Aorta (tissue), 5 donors: ENCODE results near the gene PRR15L. TPM values are rescaled to one million over a fixed set of nuclear protein-coding genes. Genes with fewer than 3 reads are reported as not detected.

Experiments used
- ATAC-seq: fragments of 200-7000 bp; cut with Tn5 transposase; one replicate; pipeline ENCODE4 v1.9.1; 2022; ENCODE audit warnings: moderate library complexity; ENCODE audit not compliant: low FRiP score
- DNase-seq, 2 donors: peaks; one replicate each; pipeline ENCODE4 v3.0.0-alpha.2; 2020
- H3K27ac ChIP-seq, 2 donors: one replicate each; pipeline ENCODE4 v1.5.1; 2013; ENCODE audit warnings: low read length in 2 of 2, mild to moderate bottlenecking in 2 of 2, moderate library complexity in 2 of 2, control low read depth in 1 of 2, inconsistent platforms in 1 of 2, low read depth in 1 of 2
- H3K27me3 ChIP-seq, 2 donors: one replicate each; pipeline ENCODE4 v1.6.1; 2013; ENCODE audit warnings: control low read depth in 1 of 2, low read length in 1 of 2, mild to moderate bottlenecking in 1 of 2, moderate library complexity in 1 of 2; ENCODE audit not compliant: insufficient read depth in 2 of 2, control insufficient read depth in 1 of 2
- H3K36me3 ChIP-seq, 2 donors: one replicate each; pipeline ENCODE4 v1.6.1; 2013; ENCODE audit warnings: control low read depth in 1 of 2, low read length in 1 of 2, mild to moderate bottlenecking in 1 of 2; ENCODE audit not compliant: insufficient read depth in 2 of 2, control insufficient read depth in 1 of 2
- H3K4me1 ChIP-seq, 2 donors: one replicate each; pipeline ENCODE4 v1.6.1; 2013; ENCODE audit warnings: low read length in 2 of 2, control low read depth in 1 of 2, mild to moderate bottlenecking in 1 of 2, moderate library complexity in 1 of 2; ENCODE audit not compliant: insufficient read depth in 2 of 2, control insufficient read depth in 1 of 2
- H3K4me3 ChIP-seq, 2 donors: one replicate each; pipeline ENCODE4 v1.5.1; 2013; ENCODE audit warnings: low read length in 2 of 2, control low read depth in 1 of 2, mild to moderate bottlenecking in 1 of 2
- H3K9me3 ChIP-seq: one replicate; pipeline ENCODE4 v1.6.1; 2013; ENCODE audit warnings: mild to moderate bottlenecking, low read length; ENCODE audit not compliant: control insufficient read depth
- WGBS, 2 donors: extraction: QIAGEN DNeasy Blood & Tissue Kit; methylation state at CpG; one replicate each; pipeline ENCODE4 v1.1.7; 2013; 5-methylcytosine and 5-hydroxymethylcytosine counted together
- intact Hi-C, 2 donors: fragments of 100-400 bp; cut with DNase I; formaldehyde crosslinking; loops; one replicate each; pipeline versions ENCODE4 v1.14.2 to v1.15.0; 2022
- polyA plus RNA-seq, 2 donors: library from polyadenylated mRNA; stranded (reverse); fragments of 200-250 nt; gene quantifications; one replicate each; pipeline ENCODE4 v1.2.3, GENCODE V29; 2013
- total RNA-seq, 2 donors: library from RNA; stranded (reverse); fragmentation: NEBNext Ultra II Directional; extraction: Animal tissue kit (Norgen Biotek cat#: 25700); gene quantifications; one replicate each; pipeline ENCODE4 v1.2.1, GENCODE V29; 2021
- donor health status: healthy with polysubstance abuse.
- donor health status: Bipolar disorder and iron deficiency.
- donor health status: DM: no; HTN: no; CAD: no.
- donor health status: DM: no; HTN: no; CAD: no.
- donor health status: DM: yes; HTN: yes; CAD: no.

Gene PRR15L
- total and polyA plus RNA-seq, 4 donors: 0.87 to 43.5 TPM; not detected in 2

DNA sequence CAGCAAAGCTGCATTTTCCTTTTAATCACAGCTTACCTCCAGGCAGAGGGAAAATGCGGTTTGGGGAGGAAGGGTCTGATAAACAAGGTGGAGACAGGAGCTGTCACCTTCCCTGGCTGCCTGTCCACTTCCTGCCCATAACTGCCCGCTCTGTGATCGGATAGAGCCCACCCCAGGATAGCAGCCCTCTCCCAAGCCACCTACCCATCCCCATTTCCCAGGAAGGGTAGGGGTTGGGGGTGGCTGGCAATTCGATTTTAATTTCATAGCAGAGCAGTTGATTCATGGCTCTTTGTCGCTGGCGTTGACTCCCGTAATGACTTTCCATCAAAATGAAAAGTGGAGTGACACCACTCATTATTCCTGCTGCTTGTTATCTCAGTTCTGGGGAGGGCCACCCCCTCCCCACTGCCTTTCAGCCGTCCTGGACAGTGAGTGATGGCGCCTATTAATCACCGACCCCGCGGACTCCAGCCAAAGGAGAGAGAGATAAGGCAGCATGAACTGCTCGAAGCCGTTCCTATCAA lies 24.5 kb upstream of the PRR15L start:
- intact Hi-C loops: no loop called here
- H3K4me3 ChIP-seq: no peak overlapping the region
- no peaks in the 10 kb centered on the region for H3K4me1 ChIP-seq
- 54 to 60% methylated on average over 14 of the region's 14 CpGs for WGBS, 2 donors
- no peaks in the 10 kb centered on the region for H3K27me3 ChIP-seq
- no peaks in the 10 kb centered on the region for H3K9me3 ChIP-seq
- no peak overlapping the region for H3K27ac ChIP-seq
- peaks cover 0 to 6% of the 10 kb centered on the region in 2 donors for H3K36me3 ChIP-seq
- DNase-seq: no peak
- no peak for ATAC-seq

DNA sequence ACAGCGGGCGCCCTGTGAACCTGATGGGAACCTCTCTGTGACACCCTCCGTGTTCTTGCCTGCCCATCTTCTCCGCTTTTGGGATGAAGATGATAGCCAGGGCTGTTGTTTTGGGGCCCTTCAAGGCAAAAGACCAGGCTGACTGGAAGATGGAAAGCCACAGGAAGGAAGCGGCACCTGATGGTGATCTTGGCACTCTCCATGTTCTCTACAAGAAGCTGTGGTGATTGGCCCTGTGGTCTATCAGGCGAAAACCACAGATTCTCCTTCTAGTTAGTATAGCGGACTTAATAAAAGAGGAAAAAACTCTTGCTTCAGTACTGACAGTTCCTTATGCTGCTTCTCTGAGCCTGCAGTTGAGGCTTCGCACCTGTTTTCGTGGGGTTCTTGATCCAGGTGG lies 23.8 kb upstream of the PRR15L start:
- Histone ChIP-seq H3K4me1 (no peaks in the 10 kb centered on the region), H3K36me3 (peaks cover 2 to 6% of the 10 kb centered on the region in 2 donors), H3K9me3 (no peaks in the 10 kb centered on the region), H3K4me3 (no peak overlapping the region), H3K27ac (no peak overlapping the region), H3K27me3 (no peaks in the 10 kb centered on the region)
- intact Hi-C loops: no loop called here
- ATAC-seq (no peak), DNase-seq (no peak)
- 94% methylated on average over 9 of the region's 9 CpGs for WGBS, 2 donors

DNA sequence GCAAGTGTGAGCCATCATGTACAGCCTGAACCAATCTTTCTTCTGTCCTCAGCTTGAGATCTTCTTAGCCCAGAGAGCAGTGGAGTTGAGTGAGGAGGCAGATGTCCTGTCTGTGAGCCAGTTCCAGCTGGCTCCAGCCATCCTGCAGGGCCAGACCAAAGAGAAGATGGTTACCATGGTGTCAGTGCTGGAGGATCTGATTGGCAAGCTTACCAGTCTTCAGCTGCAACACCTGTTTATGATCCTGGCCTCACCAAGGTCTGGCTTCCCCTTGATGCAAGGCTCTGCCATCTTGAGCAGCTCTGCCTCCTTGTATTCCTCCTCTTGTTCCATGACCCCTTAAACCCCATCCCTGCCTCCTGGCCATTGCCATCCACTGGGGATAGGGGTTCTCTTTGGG lies 22.9 kb upstream of the PRR15L start:
- ATAC-seq: no peak
- H3K36me3 ChIP-seq: peaks cover 2 to 6% of the 10 kb centered on the region in 2 donors
- H3K9me3 ChIP-seq: no peaks in the 10 kb centered on the region
- H3K27ac ChIP-seq: no peak overlapping the region
- H3K27me3 ChIP-seq: no peaks in the 10 kb centered on the region
- intact Hi-C loops: no loop called here
- H3K4me1 ChIP-seq: no peaks in the 10 kb centered on the region
- DNase-seq: no peak
- no peak overlapping the region for H3K4me3 ChIP-seq

DNA sequence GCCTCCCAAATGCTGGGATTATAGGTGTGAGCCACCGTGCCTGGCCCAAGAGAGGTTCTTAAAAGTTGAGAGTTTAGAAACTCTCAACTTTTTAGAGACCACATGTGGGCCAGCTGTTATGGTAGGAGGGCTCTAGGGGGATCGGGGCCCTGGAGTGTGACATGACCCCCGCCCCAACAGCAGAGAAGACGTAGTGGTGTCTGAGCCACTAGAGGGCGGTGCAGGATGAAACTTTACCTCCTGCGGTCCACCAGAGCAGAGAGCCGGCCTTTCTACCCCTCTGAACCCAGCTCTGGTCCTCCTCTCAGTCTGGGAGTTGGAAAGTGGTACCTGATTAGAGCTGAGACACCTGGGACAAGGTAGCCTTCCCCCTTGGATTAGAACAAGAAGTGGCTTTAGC lies 20.6 kb upstream of the PRR15L start:
- peaks cover 2 to 6% of the 10 kb centered on the region in 2 donors for H3K36me3 ChIP-seq
- DNase-seq (peak; percentile 72 to 79), ATAC-seq (peak; percentile 46)
- no peak overlapping the region for H3K4me3 ChIP-seq
- H3K27me3 ChIP-seq: no peaks in the 10 kb centered on the region
- WGBS, 2 donors: 15 to 18% methylated on average over 7 of the region's 7 CpGs
- H3K4me1 ChIP-seq: no peaks in the 10 kb centered on the region
- intact Hi-C loops: loop anchor here (2.0 to 5.0 kb wide), 2 partner anchors 44 to 152 kb away; no protein-coding TSS in a partner anchor
- no peaks in the 10 kb centered on the region for H3K9me3 ChIP-seq
- H3K27ac ChIP-seq: no peak overlapping the region

DNA sequence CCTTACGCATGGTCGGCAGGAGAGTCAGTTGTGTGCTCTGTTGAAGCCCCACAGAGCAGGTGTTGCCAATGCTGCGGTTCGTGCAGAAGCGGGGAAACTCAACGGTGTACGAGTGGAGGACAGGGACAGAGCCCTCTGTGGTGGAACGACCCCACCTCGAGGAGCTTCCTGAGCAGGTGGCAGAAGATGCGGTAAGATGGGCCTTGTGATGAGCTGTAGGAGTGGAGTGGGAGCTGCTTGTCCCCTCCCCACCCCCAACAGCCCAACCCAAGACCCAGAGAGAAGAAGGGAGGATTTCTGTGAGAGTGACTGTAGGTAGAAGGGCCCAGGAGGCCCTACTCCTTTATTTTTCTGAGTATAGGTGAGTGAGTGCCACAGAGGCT lies 18.1 kb upstream of the PRR15L start:
- no peaks in the 10 kb centered on the region for H3K4me1 ChIP-seq
- no peaks in the 10 kb centered on the region for H3K27me3 ChIP-seq
- no peaks in the 10 kb centered on the region for H3K9me3 ChIP-seq
- H3K4me3 ChIP-seq: no peak overlapping the region
- 92 to 93% methylated on average over 10 of the region's 10 CpGs for WGBS, 2 donors
- H3K36me3 ChIP-seq: peaks cover 2 to 6% of the 10 kb centered on the region in 2 donors
- ATAC-seq (no peak), DNase-seq (no peak)
- H3K27ac ChIP-seq: no peak overlapping the region
- intact Hi-C loops: loop anchor here (2.0 to 5.0 kb wide), 2 partner anchors 43 to 46 kb away; no protein-coding TSS in a partner anchor

DNA sequence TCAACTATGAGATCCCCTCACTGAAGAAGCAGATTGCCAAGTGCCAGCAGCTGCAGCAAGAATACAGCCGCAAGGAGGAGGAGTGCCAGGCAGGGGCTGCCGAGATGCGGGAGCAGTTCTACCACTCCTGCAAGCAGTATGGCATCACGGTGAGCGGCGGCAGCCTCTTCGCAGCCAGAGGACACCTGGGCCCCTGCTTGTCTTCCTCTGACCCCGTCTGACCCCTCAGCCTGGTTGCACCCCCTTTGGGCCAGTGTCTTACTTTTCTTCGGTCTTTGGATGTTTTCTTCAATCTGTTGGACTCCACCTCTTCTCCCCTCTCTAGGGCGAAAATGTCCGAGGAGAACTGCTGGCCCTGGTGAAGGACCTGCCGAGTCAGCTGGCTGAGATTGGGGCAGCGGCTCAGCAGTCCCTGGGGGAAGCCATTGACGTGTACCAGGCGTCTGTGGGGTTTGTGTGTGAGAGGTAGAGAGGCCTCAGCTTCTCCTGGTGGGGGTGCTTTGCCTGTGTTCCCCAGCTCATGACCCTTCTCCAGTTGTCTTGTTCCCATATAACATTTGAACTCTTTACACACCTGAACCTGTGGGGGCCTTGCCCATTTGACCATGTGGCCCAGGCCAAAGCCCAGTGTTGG lies 17.6 kb upstream of the PRR15L start:
- no peak overlapping the region for H3K27ac ChIP-seq
- intact Hi-C loops: loop anchor here in 1 of 2 donors (5.0 kb wide), 1 partner anchor 47 kb away; no protein-coding TSS in a partner anchor
- DNase-seq: no peak
- H3K4me3 ChIP-seq: no peak overlapping the region
- H3K36me3 ChIP-seq: peaks cover 2 to 3% of the 10 kb centered on the region in 2 donors
- H3K9me3 ChIP-seq: no peaks in the 10 kb centered on the region
- no peak for ATAC-seq
- H3K27me3 ChIP-seq: no peaks in the 10 kb centered on the region
- 75 to 78% methylated on average over 15 of the region's 15 CpGs for WGBS, 2 donors
- no peaks in the 10 kb centered on the region for H3K4me1 ChIP-seq

DNA sequence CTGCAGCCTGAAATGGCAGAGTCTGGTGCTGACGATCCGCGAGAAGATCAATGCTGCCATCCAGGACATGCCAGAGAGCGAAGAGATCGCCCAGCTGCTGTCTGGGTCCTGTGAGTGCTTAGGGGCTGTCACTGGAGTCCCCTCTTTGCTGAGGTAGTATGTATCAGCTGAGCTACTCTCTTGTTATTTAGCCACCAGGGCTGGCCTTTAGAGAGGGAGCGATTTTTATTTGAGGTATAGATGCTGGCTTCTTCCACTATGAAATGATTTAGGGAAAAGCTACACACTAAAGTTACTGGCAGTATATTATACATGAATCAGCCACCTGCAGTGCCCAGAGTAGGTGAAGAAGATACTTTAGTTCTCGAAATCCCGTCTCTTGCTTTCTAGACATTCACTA lies 15.9 kb upstream of the PRR15L start:
- no peak overlapping the region for H3K4me3 ChIP-seq
- no peaks in the 10 kb centered on the region for H3K27me3 ChIP-seq
- no peak overlapping the region for H3K27ac ChIP-seq
- H3K36me3 ChIP-seq: peaks cover 0 to 2% of the 10 kb centered on the region in 2 donors
- H3K4me1 ChIP-seq: peaks cover 0 to 3% of the 10 kb centered on the region in 2 donors
- intact Hi-C loops: loop anchor here (5.0 kb wide), 1 partner anchor 131 kb away; the partner anchor contains the start of gene SCRN2 (in 2 of the 2)
- DNase-seq (no peak), ATAC-seq (no peak)
- no peaks in the 10 kb centered on the region for H3K9me3 ChIP-seq
- 89 to 91% methylated on average over 8 of the region's 8 CpGs for WGBS, 2 donors

DNA sequence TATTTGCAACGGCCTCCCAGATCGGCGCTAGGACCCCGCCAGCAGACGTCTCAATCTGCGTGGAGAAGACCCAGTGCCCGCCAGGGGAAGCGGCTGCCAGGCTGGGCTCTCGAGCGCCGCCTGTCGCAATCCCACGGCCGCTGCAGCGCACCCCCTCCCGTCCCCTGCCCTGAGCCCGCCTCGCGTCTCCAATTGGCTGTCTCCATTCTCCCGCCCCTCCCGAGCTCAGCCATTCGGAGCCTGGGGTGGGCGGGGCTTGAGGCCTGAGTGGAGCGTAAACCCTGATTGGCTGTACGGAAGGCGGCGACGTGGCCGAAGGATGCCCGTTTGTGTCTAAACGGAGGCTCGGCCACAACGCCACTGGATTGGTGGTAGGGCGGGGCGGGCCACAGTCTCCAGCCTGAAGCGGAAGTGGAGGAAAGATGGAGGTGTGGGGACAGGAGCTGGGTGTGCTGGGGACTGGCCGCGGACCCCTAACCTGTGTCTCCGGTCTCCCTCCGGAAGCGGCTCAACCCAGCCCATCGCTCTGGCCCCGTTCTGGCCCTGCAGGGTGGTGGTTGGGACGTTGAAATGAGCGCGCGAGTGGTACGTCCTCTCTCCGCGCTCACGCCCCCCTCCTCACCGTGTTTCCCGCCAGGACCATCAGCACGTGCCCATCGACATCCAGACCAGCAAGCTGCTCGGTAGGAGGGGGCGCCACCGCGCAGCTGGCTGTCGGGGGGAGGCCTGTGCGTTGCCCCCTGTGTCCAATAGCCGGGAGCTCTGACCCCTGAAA lies 13.2 kb upstream of the PRR15L start, which contains the start of gene CDK5RAP3:
Gene CDK5RAP3, plus strand, starts transcription at position 389 of the 775 bp plus-strand sequence. Its CDS starts 34 bp downstream, at position 423.
- Histone ChIP-seq H3K27me3 (no peaks in the 10 kb centered on the region), H3K4me1 (peaks cover 0 to 3% of the 10 kb centered on the region in 2 donors), H3K36me3 (no peaks in the 10 kb centered on the region), H3K27ac (peak within 1 kb of the TSS in 1 of 2 donors; percentile 11), H3K4me3 (peak within 1 kb of the TSS; percentile 52 to 55), H3K9me3 (no peaks in the 10 kb centered on the region)
- WGBS, 2 donors: 0 to 1% methylated on average over 60 to 62 of the region's 62 CpGs
- intact Hi-C loops: loop anchor here (1.0 to 5.0 kb wide), 4 partner anchors 24 to 129 kb away; partner anchors contain the start of genes SCRN2 (in 2 of the 2) and SP2 (in 1 of the 2)
- DNase-seq: peak; percentile 100
- peak; percentile 100 for ATAC-seq
